A549 (cell line): Measurements from ENCODE around the gene TSPO2. TPM values are rescaled to one million over a fixed set of nuclear protein-coding genes. Genes with fewer than 3 reads are reported as not detected.
A peak's percentile ranks its signal among the peaks of the same experiment; 100 is the strongest.

Experiments used
- ATAC-seq, 2 experiments: fragments of 200-7000 bp in 1 of 2; fragments of >200 bp in 1 of 2; cut with Nextera tagmentation in 1 of 2; cut with Tn5 transposase in 1 of 2; 3 replicates each; pipeline versions ENCODE4 v1.8.0 to v1.9.1; 2018 to 2020; ENCODE audit warnings: mild to moderate bottlenecking in 1 of 2, moderate library complexity in 1 of 2
- CTCF ChIA-PET: fragments of 300-600 bp; sonication (Branson Sonifier 250); formaldehyde crosslinking; extraction: SDS; loops from one replicate; lab custom pipeline; 2021; ENCODE audit warnings: antibody characterized with exemption, inconsistent platforms; lab: Yijun Ruan, JAX
- POLR2A ChIA-PET: fragments of 350-600 bp; formaldehyde crosslinking; extraction: SDS; loops from one replicate; lab custom pipeline; 2021; ENCODE audit warnings: antibody characterized with exemption, inconsistent platforms; lab: Yijun Ruan, JAX
- DNase-seq, 2 experiments: peaks; one replicate each; pipeline versions ENCODE4 v3.0.0 to v3.0.0-alpha.2; 2011 to 2016; ENCODE audit warnings: low read depth in 1 of 2, low spot score in 1 of 2
- FAIRE-seq: peaks from 2 replicates; lab custom pipeline; 2011; peaks lifted over from hg19 to GRCh38; lab: Jason Lieb, UNC
- H3K27ac ChIP-seq, 2 experiments: fragments of >200 bp; sonication (Bioruptor Twin); formaldehyde crosslinking; 3 replicates each; pipeline ENCODE4 v1.5.1; 2016 to 2017
- H3K4me1 ChIP-seq: fragments of >200 bp; sonication (Bioruptor Twin); formaldehyde crosslinking; 3 replicates; pipeline ENCODE4 v1.6.1; 2016
- H3K4me2 ChIP-seq: fragments of >200 bp; sonication (Bioruptor Twin); formaldehyde crosslinking; 3 replicates; pipeline ENCODE4 v1.6.1; 2016
- H3K4me3 ChIP-seq: fragments of >200 bp; sonication (Bioruptor Twin); formaldehyde crosslinking; 3 replicates; pipeline ENCODE4 v1.5.1; 2016
- H3K9me3 ChIP-seq: fragments of >200 bp; sonication (Bioruptor Twin); formaldehyde crosslinking; 3 replicates; pipeline ENCODE4 v1.6.1; 2016
- ATOH8 ChIP-seq: fragments of 250-450 bp; sonication (Bioruptor Pico); IDR thresholded peaks from 2 replicates; pipeline ENCODE4 v1.5.0; 2020; ENCODE audit warnings: low read depth, mild to moderate bottlenecking, moderate library complexity
- BCL3 ChIP-seq: fragments of >200 bp; sonication (Bioruptor Twin); formaldehyde crosslinking; IDR thresholded peaks from 3 replicates; pipeline ENCODE4 v1.6.1; 2016
- CEBPB ChIP-seq, 2 experiments: fragments of >200 bp in 1 of 2; sonication (Bioruptor Twin) in 1 of 2; formaldehyde crosslinking in 1 of 2; IDR thresholded peaks; 2 replicates each; pipeline ENCODE4 v1.6.1; 2012 to 2016
- CHD2 ChIP-seq: fragments of 150-350 bp; IDR thresholded peaks from 2 replicates; pipeline ENCODE4 v1.6.1; 2014; ENCODE audit warnings: low read length; ENCODE audit not compliant: partially characterized antibody
- E2F6 ChIP-seq: IDR thresholded peaks from 2 replicates; pipeline ENCODE4 v1.6.1; 2012; ENCODE audit warnings: low read depth, borderline replicate concordance
- ESRRA ChIP-seq: fragments of 150-350 bp; IDR thresholded peaks from 2 replicates; pipeline ENCODE4 v1.6.1; 2014; ENCODE audit warnings: mild to moderate bottlenecking, low read length, borderline replicate concordance
- GATA3 ChIP-seq: IDR thresholded peaks from 2 replicates; pipeline ENCODE4 v1.6.1; 2012; ENCODE audit warnings: borderline replicate concordance
- HDAC2 ChIP-seq: fragments of 200-600 bp; sonication (generic); IDR thresholded peaks from 2 replicates; pipeline ENCODE4 v1.6.1; 2016
- HES2 ChIP-seq: fragments of >200 bp; sonication (Bioruptor Twin); formaldehyde crosslinking; IDR thresholded peaks from 2 replicates; pipeline ENCODE4 v1.6.1; 2016
- JUN ChIP-seq, 2 experiments: fragments of >200 bp; sonication (Bioruptor Twin); formaldehyde crosslinking; IDR thresholded peaks; 2 replicates in 1 of 2; 3 replicates in 1 of 2; pipeline ENCODE4 v1.6.1; 2016 to 2017
- KDM1A ChIP-seq: fragments of 200-600 bp; sonication (generic); IDR thresholded peaks from 2 replicates; pipeline ENCODE4 v1.6.1; 2016; ENCODE audit warnings: low read depth, mild to moderate bottlenecking
- KDM5A ChIP-seq: fragments of 200-600 bp; sonication (generic); IDR thresholded peaks from 2 replicates; pipeline ENCODE4 v1.6.1; 2016; ENCODE audit warnings: antibody characterized with exemption, mild to moderate bottlenecking
- MAFK ChIP-seq: fragments of 450-650 bp; IDR thresholded peaks from 2 replicates; pipeline ENCODE4 v1.6.1; 2014; ENCODE audit not compliant: partially characterized antibody
- MYC ChIP-seq: IDR thresholded peaks from 2 replicates; pipeline ENCODE4 v1.6.1; 2012; ENCODE audit warnings: mild to moderate bottlenecking, inconsistent platforms, low read length, improper control_type of control experiment, borderline replicate concordance
- NPAS2 ChIP-seq: fragments of 250-450 bp; sonication (Bioruptor Pico); IDR thresholded peaks from 2 replicates; pipeline ENCODE4 v1.8.0; 2022; ENCODE audit warnings: mild to moderate bottlenecking, moderate library complexity, borderline replicate concordance
- RAD21 ChIP-seq, 2 experiments: fragments of >200 bp in 1 of 2; sonication (Bioruptor Twin) in 1 of 2; formaldehyde crosslinking in 1 of 2; IDR thresholded peaks in 1 of 2; conservative IDR thresholded peaks in 1 of 2; 2 replicates in 1 of 2; 3 replicates in 1 of 2; pipeline ENCODE4 v1.6.1; 2012 to 2018; ENCODE audit warnings: inconsistent platforms in 1 of 2
- RCOR1 ChIP-seq: fragments of 150-350 bp; IDR thresholded peaks from 2 replicates; pipeline ENCODE4 v1.6.1; 2014; ENCODE audit warnings: antibody characterized with exemption, low read length, low read depth
- RFX5 ChIP-seq: fragments of 450-650 bp; IDR thresholded peaks from 2 replicates; pipeline ENCODE4 v1.7.1; 2014; ENCODE audit warnings: antibody characterized with exemption, mild to moderate bottlenecking, moderate library complexity
- SMC3 ChIP-seq: fragments of >200 bp; sonication (Bioruptor Twin); formaldehyde crosslinking; IDR thresholded peaks from 3 replicates; pipeline ENCODE4 v1.6.1; 2018; ENCODE audit warnings: inconsistent platforms
- TP53 ChIP-seq: fragments of 250-450 bp; sonication (Bioruptor Pico); IDR thresholded peaks from 2 replicates; pipeline ENCODE4 v1.5.0; 2021; ENCODE audit warnings: mild to moderate bottlenecking, moderate library complexity
- USF2 ChIP-seq: fragments of 450-650 bp; IDR thresholded peaks from 2 replicates; pipeline ENCODE4 v1.6.1; 2014; ENCODE audit warnings: antibody characterized with exemption
- ZNF302 ChIP-seq: fragments of 250-450 bp; sonication (Bioruptor Pico); IDR thresholded peaks from 2 replicates; pipeline ENCODE4 v1.9.0; 2021; ENCODE audit warnings: inconsistent platforms, mild to moderate bottlenecking, moderate library complexity
- ZSCAN20 ChIP-seq: fragments of 250-450 bp; sonication (Bioruptor Pico); IDR thresholded peaks from 2 replicates; pipeline ENCODE4 v1.8.0; 2022; ENCODE audit warnings: mild to moderate bottlenecking, moderate library complexity
- WGBS: methylation state at CpG from one replicate; pipeline ENCODE4 v1.1.6; 2017; ENCODE audit errors: missing lambda C conversion rate; 5-methylcytosine and 5-hydroxymethylcytosine counted together
- polyA plus RNA-seq, 4 experiments: library from polyadenylated mRNA; depleted of rRNA in 3 of 4; stranded (reverse); fragments of >200 nt; fragmentation: RNase III in 1 of 4; extraction: RNeasy Plus Mini Kit Qiagen cat#74134 plus additional on column Dnase treatment in 1 of 4; gene quantifications; 2 replicates in 3 of 4; 3 replicates in 1 of 4; pipeline ENCODE4 v1.2.3, GENCODE V29; 2011 to 2017

Gene TSPO2
- polyA plus RNA-seq, 2 of the 4 experiments (the other 2 are of a cell fraction): not detected

- Histone ChIP-seq H3K4me2 (no peak overlapping the region; the same call in 2 of the 3 replicates), H3K27ac (peak overlapping the region; percentile 74 to 80; a peak in 5 of 6 replicates), H3K4me1 (peaks cover 31% of the 10 kb centered on the region), H3K9me3 (peaks cover 3% of the 10 kb centered on the region; the same call in 1 of the 3 replicates), H3K4me3 (no peak overlapping the region)
- FAIRE-seq (no peak), DNase-seq (no peak), ATAC-seq (no peak)
- ChIA-PET POLR2A (no interaction called here), CTCF (interaction anchor here (0.9 to 8.0 kb wide), 8 partner anchors 15 to 410 kb away, joined by 3 to 71 read pairs (median 4); partner anchors contain the start of gene UNC5CL)
- WGBS: 95% methylated on average over 3 of the region's 3 CpGs
- TF ChIP-seq ATOH8 (CRISPR knock-in tag): no peak
- TF ChIP-seq ESRRA: no peak
- TF ChIP-seq ZSCAN20 (CRISPR knock-in tag): no peak
- no peak for TF ChIP-seq MYC
- no peak for TF ChIP-seq JUN (IDR thresholded peaks at IDR 0.05)
- TF ChIP-seq HES2: no peak
- TF ChIP-seq TP53 (CRISPR knock-in tag): no peak
- no peak for TF ChIP-seq CEBPB (IDR thresholded peaks at IDR 0.05)
- TF ChIP-seq E2F6: no peak
- no peak for TF ChIP-seq KDM1A
- no peak for TF ChIP-seq RAD21 (conservative IDR thresholded peaks at IDR 0.05 in 1 of 2, IDR thresholded peaks at IDR 0.05 in 1 of 2)
- no peak for TF ChIP-seq BCL3
- no peak for TF ChIP-seq NPAS2 (CRISPR knock-in tag)
- TF ChIP-seq GATA3: no peak
- TF ChIP-seq CHD2: no peak
- TF ChIP-seq ZNF302 (CRISPR knock-in tag): no peak
Measured at GRCh38 chr6:41023114-41023513, 19.2 kb upstream of the TSPO2 start.

- FAIRE-seq: no peak
- Histone ChIP-seq H3K4me3 (no peak overlapping the region), H3K4me1 (peaks cover 35% of the 10 kb centered on the region)
- no peak for TF ChIP-seq KDM5A
- TF ChIP-seq MAFK: no peak
- no peak for TF ChIP-seq USF2
- TF ChIP-seq NPAS2 (CRISPR knock-in tag): no peak
- no peak for TF ChIP-seq RFX5
- TF ChIP-seq RCOR1: no peak
- no peak for TF ChIP-seq HDAC2
- no peak for TF ChIP-seq ZSCAN20 (CRISPR knock-in tag)
- no peak for TF ChIP-seq SMC3
- TF ChIP-seq, all 56 proteins: peak for 0
- DNase-seq (no peak), ATAC-seq (no peak)
- H3K4me2 ChIP-seq: no peak overlapping the region
- WGBS: 76% methylated on average over 3 of the region's 3 CpGs
- peak overlapping the region; percentile 19 to 38; a peak in 2 of 6 replicates for H3K27ac ChIP-seq
- CTCF ChIA-PET: interaction anchor here (0.9 to 8.0 kb wide), 7 partner anchors 10 to 187 kb away, joined by 3 to 71 read pairs (median 6); no protein-coding TSS in a partner anchor
- no peaks in the 10 kb centered on the region for H3K9me3 ChIP-seq
- POLR2A ChIA-PET: no interaction called here
Measured at GRCh38 chr6:41025966-41026530, 16.2 kb upstream of the TSPO2 start.
